ENCODE results near the gene NBPF4. TPM values are rescaled to one million over a fixed set of nuclear protein-coding genes. Genes with fewer than 3 reads are reported as not detected.
"Not testable (repeated sequence)": the region's sequence is repeated elsewhere in the genome, so short reads cannot be mapped to it uniquely, and the experiment has no call there.

NBPF4 gene
- total and polyA plus RNA-seq, 11 donors, result not detected

DNA sequence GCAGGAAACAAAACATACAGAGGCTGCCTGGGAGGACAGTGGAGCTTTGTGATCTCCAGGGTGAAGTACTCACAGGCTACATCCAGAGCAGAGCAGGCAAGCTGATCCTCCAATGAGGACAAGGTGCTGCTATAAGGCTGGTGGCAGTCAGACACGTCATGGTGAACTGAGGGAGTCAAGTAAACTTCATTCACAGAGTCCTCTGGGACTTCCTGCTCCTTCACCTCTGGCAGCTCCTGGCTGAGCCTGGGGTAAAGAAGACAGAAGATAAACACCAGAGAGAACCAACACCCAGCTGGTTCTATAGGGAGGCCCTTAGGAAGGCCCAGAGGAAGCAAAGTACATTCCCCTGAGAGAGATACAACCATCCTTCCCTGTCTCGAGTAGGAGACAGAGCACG lies 11.7 kb downstream of the NBPF4 start:
- H3K4me1 ChIP-seq; H3K4me3 ChIP-seq; H3K27ac ChIP-seq; H3K9me3 ChIP-seq; H3K36me3 ChIP-seq; intact Hi-C loops (cut with DNase I); H3K27me3 ChIP-seq; DNase-seq; ATAC-seq: not testable (repeated sequence)
- WGBS, 4 donors, result no CpG with 5 or more reads among the region's 3 CpGs

DNA sequence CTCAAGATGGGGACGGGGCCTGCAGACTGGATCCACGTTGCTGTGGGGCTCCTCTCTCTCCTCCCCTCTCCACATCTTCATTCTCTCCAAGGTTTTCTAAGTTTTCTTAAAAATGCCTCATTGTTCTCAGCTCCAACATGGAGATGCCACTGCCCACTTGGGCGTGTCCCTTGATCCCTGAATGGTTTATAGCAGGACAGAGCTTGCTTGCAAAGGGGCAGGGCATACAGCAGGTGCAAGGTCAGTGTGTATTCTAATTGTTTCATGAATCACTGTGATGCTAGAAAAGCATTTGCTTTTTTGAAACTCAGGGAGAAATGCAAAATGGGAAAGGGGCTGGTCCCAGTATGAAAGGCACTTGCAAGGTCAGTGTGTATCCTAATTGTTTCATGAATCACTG lies 13.9 kb downstream of the NBPF4 start:
- not testable (repeated sequence) for H3K4me1 ChIP-seq

DNA sequence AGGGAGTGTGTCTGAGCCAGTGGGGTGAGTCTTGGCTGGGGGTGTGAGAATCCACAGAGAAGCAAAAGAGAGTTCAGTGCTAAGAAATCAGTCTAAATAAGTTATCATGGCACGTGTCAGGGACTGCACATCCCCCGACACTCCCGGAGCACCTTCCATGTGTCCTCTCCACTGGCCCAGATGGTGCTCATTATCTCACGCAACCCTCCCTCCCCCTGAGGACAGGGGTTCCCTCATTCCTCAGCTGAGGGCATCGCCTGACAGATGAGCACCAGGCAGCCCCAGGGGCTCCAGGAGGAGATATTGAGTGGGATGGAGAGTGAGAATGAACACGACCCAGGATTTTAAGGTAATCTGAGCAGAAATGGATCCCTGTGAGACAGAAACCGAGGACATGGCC lies 16.1 kb downstream of the NBPF4 start:
- H3K9me3 ChIP-seq; H3K27ac ChIP-seq; DNase-seq; intact Hi-C loops (cut with DNase I); H3K4me3 ChIP-seq; H3K4me1 ChIP-seq; H3K36me3 ChIP-seq; ATAC-seq; H3K27me3 ChIP-seq: not testable (repeated sequence)
- no CpG with 5 or more reads among the region's 7 CpGs for WGBS, 4 donors

More for the DNA sequence above, 13.9 kb downstream of the NBPF4 start:
- H3K27ac ChIP-seq; DNase-seq; H3K36me3 ChIP-seq; H3K27me3 ChIP-seq; ATAC-seq; H3K4me3 ChIP-seq; intact Hi-C loops (cut with DNase I); H3K9me3 ChIP-seq: not testable (repeated sequence)
- WGBS, 4 donors, result no CpG with 5 or more reads among the region's 3 CpGs

DNA sequence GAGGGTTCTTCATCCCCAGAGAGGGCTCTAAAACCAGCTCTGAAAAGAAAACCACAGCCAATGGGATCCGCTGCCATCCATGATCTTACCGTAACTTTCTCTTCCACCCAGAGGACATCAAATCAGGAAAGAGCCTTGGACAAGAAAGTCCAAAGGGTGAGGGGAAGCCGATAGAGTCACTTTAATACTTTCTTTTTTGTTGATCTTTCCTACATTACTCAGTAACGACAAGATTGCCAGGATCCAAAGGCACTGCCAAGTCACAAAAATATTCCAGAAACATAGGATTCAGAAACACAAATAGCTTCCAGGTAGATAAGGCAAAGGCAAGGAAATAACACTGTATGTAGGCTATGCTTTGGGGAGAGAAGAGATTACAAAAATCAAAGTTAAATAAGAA lies 17.0 kb downstream of the NBPF4 start:
- 75 to 77% methylated on average over 1 to 2 of the region's 4 CpGs; no CpG with 5 or more reads in 2 of the 4 donors for WGBS, 4 donors
- ATAC-seq; H3K4me3 ChIP-seq; H3K27me3 ChIP-seq; intact Hi-C loops (cut with DNase I); H3K4me1 ChIP-seq; H3K27ac ChIP-seq; H3K36me3 ChIP-seq; H3K9me3 ChIP-seq; DNase-seq: not testable (repeated sequence)

DNA sequence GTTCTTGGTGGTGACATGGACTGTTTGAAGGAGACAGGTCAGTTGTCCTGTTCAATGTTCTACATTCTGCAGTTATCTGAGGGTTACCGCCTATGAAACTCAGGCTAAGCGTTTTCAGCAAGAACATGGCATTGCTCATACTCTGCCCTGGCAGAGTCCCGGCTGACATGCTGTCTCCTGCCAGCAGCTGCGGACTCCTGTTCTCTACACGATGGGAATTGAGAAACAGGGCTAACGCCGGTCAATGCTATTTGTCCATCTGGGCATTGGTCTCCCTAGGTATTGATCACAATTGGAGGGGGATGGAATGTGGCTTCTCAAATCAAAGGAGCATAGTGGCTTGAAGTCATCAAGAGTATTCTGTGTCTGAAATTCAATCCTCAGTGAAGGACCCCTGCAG lies 20.6 kb downstream of the NBPF4 start:
- intact Hi-C loops (cut with DNase I); H3K9me3 ChIP-seq; H3K36me3 ChIP-seq; H3K4me3 ChIP-seq; ATAC-seq; H3K27ac ChIP-seq; DNase-seq; H3K27me3 ChIP-seq; H3K4me1 ChIP-seq: not testable (repeated sequence)
- WGBS, 4 donors, result 81 to 94% (median 85%) methylated on average over 7 of the region's 7 CpGs

DNA sequence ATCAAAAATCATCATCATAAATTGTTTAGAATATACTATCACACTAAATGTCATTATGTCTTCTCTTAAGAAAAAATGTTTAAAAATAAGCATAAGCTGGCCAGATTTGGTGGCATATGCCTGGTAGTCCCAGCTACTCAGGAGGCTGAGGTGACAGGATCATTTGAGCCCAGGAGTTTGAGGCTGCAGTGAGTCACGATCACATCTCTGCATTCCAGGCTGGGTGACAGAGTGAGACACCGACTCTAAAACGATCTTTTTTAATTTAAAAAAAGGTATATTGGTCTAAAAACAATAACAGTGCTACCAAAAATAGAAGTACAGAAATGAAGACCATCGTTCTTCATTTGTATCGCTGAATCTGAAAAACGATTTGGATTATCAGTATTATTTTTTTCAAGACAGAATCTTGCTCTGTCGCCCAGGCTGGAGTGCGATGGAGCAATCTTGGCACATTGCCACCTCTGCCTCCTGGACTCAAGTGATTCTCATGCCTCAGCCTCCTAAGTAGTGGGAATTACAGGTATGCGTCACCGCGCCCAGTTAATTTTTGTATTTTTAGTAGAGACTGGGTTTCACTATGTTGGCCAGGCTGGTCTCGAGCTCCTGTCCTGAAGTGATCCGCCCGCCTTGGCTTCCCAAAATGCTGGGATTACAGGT lies 26.2 kb downstream of the NBPF4 start:
- H3K27ac ChIP-seq; DNase-seq; H3K4me3 ChIP-seq; H3K9me3 ChIP-seq; H3K4me1 ChIP-seq; H3K27me3 ChIP-seq; H3K36me3 ChIP-seq; ATAC-seq; intact Hi-C loops (cut with DNase I): not testable (repeated sequence)
- 86 to 91% (median 87%) methylated on average over 14 of the region's 14 CpGs for WGBS, 4 donors

DNA sequence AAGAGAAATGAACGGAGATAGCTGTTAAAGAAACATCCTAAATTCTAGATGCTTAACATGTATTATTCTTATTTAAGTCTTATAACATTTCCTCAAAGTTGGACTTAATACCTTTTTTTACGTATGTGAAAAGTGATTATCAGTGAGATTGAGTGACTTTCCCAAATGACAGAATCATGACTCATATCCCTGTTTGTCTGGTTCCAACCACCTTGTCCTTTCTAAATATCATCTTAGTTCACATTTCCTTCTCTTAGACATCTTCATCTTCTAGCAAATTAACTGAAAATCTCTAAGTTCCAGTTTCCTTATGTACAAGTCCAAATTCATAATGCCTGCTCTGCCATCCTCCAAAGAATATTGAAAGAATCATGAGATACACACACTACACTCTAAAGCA lies 26.9 kb downstream of the NBPF4 start:
- ATAC-seq; H3K27me3 ChIP-seq; intact Hi-C loops (cut with DNase I); DNase-seq; H3K27ac ChIP-seq; H3K9me3 ChIP-seq; H3K36me3 ChIP-seq; H3K4me1 ChIP-seq; H3K4me3 ChIP-seq: not testable (repeated sequence)
- 64 to 81% (median 68%) methylated on average over 2 of the region's 2 CpGs for WGBS, 4 donors

DNA sequence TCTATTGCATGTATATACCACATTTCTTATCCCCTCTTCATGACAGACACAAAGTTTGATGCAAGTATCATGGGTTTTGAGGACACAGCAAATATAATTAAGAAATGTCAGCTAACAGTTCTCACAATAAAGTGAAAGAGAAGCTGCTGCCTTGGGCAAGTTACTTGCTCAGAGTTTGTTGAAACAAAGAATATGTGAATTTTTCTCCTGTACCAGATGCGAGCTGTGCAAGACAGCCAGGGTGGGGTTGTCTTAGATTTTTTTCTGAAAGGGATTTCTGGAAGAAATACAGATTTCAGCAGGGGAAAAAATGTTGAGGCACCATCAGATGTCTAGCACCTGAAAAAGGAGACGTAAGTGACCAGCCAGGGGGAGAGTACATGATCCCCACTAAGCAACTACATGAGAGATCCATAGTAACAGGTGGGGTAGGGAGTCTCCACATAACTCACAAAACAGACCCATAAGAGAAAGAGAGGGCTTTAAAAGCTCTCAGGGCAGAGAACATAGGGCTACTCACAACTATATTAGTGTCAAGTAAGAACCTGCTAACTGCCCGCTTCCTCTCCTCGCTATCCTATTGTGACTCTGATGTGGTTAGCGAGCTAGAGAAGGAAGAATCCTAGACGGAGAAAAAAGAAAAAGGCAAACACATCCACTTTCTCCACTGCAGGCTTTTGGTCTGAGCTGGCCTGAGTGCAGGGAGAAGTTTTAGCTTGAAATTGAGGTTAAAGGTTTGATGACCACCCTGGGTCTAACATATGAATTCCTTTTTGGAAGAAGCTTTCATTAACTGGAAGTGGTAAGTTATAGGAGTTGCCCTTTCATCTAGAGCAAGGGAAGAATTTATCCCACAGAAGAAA lies 27.6 kb downstream of the NBPF4 start:
- H3K4me1 ChIP-seq; DNase-seq; H3K27me3 ChIP-seq; H3K4me3 ChIP-seq; intact Hi-C loops (cut with DNase I); H3K36me3 ChIP-seq; H3K27ac ChIP-seq; ATAC-seq; H3K9me3 ChIP-seq: not testable (repeated sequence)
- 80 to 86% (median 82%) methylated on average over 6 of the region's 6 CpGs for WGBS, 4 donors
